Ishikawa (cell line): ENCODE data around the gene PMM1.

Source experiments
- CEBPB ChIP-seq: IDR thresholded peaks from 2 replicates; pipeline ENCODE4 v1.6.1; 2012
- CREB1 ChIP-seq: IDR thresholded peaks from 2 replicates; pipeline ENCODE4 v1.6.1; 2012; ENCODE audit warnings: low read depth
- EGR1 ChIP-seq: IDR thresholded peaks from 2 replicates; pipeline ENCODE4 v1.6.1; 2012
- EP300 ChIP-seq: IDR thresholded peaks from 2 replicates; pipeline ENCODE4 v1.6.1; 2012; ENCODE audit warnings: borderline replicate concordance
- FOXM1 ChIP-seq: IDR thresholded peaks from 2 replicates; pipeline ENCODE4 v1.6.1; 2012; ENCODE audit warnings: low read depth, borderline replicate concordance
- NFIC ChIP-seq: IDR thresholded peaks from 2 replicates; pipeline ENCODE4 v1.6.1; 2012
- RAD21 ChIP-seq: IDR thresholded peaks from 2 replicates; pipeline ENCODE4 v1.6.1; 2012; ENCODE audit warnings: low read depth
- TAF1 ChIP-seq: IDR thresholded peaks from 2 replicates; pipeline ENCODE4 v1.6.1; 2012; ENCODE audit warnings: low read depth, mild to moderate bottlenecking
- TCF12 ChIP-seq: IDR thresholded peaks from 2 replicates; pipeline ENCODE4 v1.6.1; 2012; ENCODE audit warnings: low read depth
- TEAD4 ChIP-seq: IDR thresholded peaks from 2 replicates; pipeline ENCODE4 v1.6.1; 2012
- YY1 ChIP-seq: IDR thresholded peaks from 2 replicates; pipeline ENCODE4 v1.6.1; 2012; ENCODE audit warnings: low read depth
- ZBTB7A ChIP-seq: IDR thresholded peaks from 2 replicates; pipeline ENCODE4 v1.6.1; 2012; ENCODE audit warnings: low read depth
- TF ChIP-seq, protein P1 (sequence below): IDR thresholded peaks from 2 replicates; pipeline ENCODE4 v1.6.1; 2012; ENCODE audit warnings: low read depth, mild to moderate bottlenecking
- TF ChIP-seq, protein P2 (sequence below): IDR thresholded peaks from 2 replicates; pipeline ENCODE4 v1.6.1; 2012
- TF ChIP-seq, protein P3 (sequence below): IDR thresholded peaks from 2 replicates; pipeline ENCODE4 v1.6.1; 2012

Gene PMM1

DNA sequence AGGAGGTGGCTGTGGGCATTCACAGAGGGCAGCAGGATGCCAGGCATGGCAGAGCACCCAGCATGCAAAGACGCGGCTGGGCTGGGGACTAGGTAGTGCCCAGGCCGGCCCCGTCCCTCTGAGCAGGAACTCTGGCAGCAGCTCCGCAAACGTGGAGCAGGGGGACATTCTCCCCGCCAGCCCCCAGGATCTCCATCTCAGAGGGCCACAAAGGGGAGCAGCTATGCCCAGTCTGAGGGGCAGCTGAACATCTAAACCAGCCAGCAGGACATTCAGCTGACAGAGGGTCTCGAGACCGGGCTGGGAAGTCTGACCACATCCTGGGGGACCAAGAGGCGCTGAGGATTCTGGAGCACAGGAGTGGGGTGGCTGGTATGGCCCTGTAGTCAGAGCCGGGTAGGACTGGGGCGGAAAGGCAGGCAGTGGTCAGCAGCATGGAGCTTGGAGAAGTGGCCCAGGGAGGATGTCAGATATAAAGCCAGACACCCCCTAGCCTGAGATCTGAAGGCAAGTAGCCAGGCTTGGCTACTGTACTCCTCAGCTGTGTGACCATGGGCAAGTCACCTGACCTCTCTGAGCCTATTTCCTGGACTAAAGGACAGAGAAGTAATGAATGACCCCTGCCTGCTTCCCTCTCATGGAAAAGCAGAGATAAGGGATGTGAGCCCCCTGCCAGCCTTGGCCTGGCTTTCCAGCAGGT, 10.2 kb downstream of the PMM1 start:
- TF ChIP-seq, protein P1, sequence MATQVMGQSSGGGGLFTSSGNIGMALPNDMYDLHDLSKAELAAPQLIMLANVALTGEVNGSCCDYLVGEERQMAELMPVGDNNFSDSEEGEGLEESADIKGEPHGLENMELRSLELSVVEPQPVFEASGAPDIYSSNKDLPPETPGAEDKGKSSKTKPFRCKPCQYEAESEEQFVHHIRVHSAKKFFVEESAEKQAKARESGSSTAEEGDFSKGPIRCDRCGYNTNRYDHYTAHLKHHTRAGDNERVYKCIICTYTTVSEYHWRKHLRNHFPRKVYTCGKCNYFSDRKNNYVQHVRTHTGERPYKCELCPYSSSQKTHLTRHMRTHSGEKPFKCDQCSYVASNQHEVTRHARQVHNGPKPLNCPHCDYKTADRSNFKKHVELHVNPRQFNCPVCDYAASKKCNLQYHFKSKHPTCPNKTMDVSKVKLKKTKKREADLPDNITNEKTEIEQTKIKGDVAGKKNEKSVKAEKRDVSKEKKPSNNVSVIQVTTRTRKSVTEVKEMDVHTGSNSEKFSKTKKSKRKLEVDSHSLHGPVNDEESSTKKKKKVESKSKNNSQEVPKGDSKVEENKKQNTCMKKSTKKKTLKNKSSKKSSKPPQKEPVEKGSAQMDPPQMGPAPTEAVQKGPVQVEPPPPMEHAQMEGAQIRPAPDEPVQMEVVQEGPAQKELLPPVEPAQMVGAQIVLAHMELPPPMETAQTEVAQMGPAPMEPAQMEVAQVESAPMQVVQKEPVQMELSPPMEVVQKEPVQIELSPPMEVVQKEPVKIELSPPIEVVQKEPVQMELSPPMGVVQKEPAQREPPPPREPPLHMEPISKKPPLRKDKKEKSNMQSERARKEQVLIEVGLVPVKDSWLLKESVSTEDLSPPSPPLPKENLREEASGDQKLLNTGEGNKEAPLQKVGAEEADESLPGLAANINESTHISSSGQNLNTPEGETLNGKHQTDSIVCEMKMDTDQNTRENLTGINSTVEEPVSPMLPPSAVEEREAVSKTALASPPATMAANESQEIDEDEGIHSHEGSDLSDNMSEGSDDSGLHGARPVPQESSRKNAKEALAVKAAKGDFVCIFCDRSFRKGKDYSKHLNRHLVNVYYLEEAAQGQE: no peak
- TF ChIP-seq RAD21 (no peak), EGR1 (no peak), TEAD4 (no peak), CREB1 (no peak), FOXM1 (no peak), CEBPB (no peak), EP300 (no peak), YY1 (no peak), ZBTB7A (no peak), TCF12 (no peak)
- TF ChIP-seq, protein P2, sequence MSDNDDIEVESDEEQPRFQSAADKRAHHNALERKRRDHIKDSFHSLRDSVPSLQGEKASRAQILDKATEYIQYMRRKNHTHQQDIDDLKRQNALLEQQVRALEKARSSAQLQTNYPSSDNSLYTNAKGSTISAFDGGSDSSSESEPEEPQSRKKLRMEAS: no peak
- TF ChIP-seq, protein P3, sequence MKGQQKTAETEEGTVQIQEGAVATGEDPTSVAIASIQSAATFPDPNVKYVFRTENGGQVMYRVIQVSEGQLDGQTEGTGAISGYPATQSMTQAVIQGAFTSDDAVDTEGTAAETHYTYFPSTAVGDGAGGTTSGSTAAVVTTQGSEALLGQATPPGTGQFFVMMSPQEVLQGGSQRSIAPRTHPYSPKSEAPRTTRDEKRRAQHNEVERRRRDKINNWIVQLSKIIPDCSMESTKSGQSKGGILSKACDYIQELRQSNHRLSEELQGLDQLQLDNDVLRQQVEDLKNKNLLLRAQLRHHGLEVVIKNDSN: no peak

DNA sequence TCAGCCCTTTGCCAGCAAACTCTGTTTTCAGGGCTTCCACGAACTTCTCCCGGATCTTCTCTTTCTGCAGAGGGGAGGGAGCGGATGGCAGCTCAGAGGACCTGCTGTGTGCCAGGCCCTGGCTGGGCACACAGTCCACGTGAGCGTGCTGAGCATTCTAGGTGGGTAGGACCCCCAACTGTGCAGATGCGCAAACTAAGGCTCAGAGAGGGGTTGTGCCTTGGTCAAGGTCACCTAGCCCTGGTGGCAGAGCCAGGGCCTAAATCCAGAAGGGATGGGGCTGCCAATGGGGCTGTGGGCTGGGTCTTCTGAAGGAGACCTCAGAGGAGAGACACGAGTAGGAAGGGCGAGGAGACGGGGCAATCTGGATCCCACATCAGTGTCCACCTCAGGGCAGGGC, 10.8 kb downstream of the PMM1 start:
- TF ChIP-seq CEBPB (no peak), TAF1 (no peak)
- TF ChIP-seq, protein P2: no peak

DNA sequence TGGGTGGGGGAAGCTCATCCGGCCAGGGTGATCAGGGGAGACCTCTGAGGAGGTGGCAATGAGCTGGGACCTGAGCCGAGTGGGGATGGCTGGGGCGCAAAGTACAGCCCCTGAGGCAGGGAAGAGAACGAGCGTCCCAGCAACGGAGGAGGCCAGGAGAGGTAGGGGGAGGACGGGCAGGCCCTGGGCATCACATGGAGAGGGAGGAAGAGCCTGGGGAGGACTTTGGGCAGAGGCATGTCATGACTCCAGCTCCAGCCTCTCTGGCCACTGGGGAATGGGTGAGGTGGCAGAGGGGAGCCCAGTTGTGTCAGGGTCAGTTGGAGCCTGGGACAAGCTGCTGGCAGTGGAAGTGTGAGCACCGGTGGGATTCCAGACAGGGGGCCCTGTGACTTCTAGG, 11.5 kb downstream of the PMM1 start:
- TF ChIP-seq, protein P3: no peak
- TF ChIP-seq NFIC (no peak), ZBTB7A (no peak), TCF12 (no peak), FOXM1 (no peak), TEAD4 (no peak), TAF1 (no peak), CEBPB (no peak), EGR1 (no peak), RAD21 (no peak), CREB1 (no peak), EP300 (no peak), YY1 (no peak)
- TF ChIP-seq, protein P2: no peak
- TF ChIP-seq, protein P1: no peak

DNA sequence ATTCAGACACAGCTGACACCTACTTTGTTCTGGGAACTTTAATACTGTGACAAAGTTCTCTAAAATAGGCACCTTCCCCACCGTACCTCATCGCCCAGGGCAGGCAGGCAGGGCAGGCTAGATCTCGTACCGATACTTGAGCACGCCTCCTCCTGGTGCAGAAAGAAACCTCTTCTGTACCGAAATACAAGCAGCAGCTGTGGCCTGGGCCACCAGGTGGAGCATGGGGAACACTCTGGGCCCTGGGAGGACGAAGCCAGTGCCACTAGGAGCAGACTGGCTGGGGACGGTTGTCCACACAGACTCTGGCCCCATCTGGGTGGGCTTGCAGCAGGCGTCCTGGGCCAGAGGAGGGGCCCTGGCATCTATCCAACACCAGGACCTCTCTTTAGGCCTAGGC, 12.8 kb downstream of the PMM1 start:
- 0 out of 2 replicates have a peak, but pooled peaks have one; percentile 16 for TF ChIP-seq NFIC
- TF ChIP-seq RAD21: peak; percentile 62
- no peak for TF ChIP-seq TCF12
- no peak for TF ChIP-seq TAF1
- TF ChIP-seq, protein P2: no peak
- no peak for TF ChIP-seq ZBTB7A

DNA sequence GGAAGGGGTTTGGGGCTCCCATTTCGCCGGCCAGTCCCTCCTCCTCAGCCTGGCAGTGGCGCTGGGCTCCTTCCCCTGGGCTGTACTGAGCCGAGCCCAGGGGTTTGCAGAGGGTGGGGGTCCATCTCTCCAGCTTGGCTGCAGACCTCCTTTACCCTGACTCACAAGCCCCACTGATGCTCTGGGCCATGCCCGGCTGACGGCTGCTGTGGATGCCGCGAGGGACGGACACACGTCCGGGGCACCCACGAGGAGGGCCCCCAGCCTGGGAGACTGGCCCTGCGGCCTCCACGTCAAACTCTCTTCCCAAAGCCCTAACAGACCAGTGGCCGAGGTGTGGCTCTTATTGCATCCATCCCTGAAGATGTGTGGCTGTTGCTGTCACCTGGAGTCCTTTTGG, 14.1 kb downstream of the PMM1 start:
- TF ChIP-seq FOXM1: no peak
- TF ChIP-seq NFIC: no peak
- no peak for TF ChIP-seq TEAD4
- TF ChIP-seq EGR1: no peak
- TF ChIP-seq, protein P1: no peak
- TF ChIP-seq EP300: no peak
- no peak for TF ChIP-seq TCF12
- no peak for TF ChIP-seq CEBPB
